GM12801 (cell line): ENCODE results near the gene BRICD5.

Experiments used
- CTCF ChIP-seq: IDR thresholded peaks from one replicate; pipeline ENCODE4 v1.5.1; 2011; ENCODE audit warnings: control low read depth; ENCODE audit not compliant: insufficient read length; ENCODE audit errors: extremely low read depth

Gene BRICD5

GRCh38 chr16:2223221-2223941, 12.7 kb upstream of the BRICD5 start, which contains the start of gene E4F1:
Gene E4F1, plus strand, starts transcription at chr16:2223591. Its CDS starts 23 bp downstream, at chr16:2223614.
- no peak for TF ChIP-seq CTCF

- TF ChIP-seq CTCF, result no peak
Observed at GRCh38 chr16:2216330-2216729, 5.7 kb upstream of the BRICD5 start.

GRCh38 chr16:2214719-2214968, 4.0 kb upstream of the BRICD5 start, which contains the start of gene PGP:
Gene PGP, minus strand, starts transcription at chr16:2214840. Its CDS starts 63 bp downstream, at chr16:2214777.
- TF ChIP-seq CTCF, result no peak

- TF ChIP-seq CTCF, result no peak
Observed at GRCh38 chr16:2213817-2214718, 3.4 kb upstream of the BRICD5 start.

GRCh38 chr16:2212362-2213324, 2.0 kb upstream of the BRICD5 start:
- TF ChIP-seq CTCF, result no peak

GRCh38 chr16:2211923-2212347, 1.3 kb upstream of the BRICD5 start:
- TF ChIP-seq CTCF, result no peak

- TF ChIP-seq CTCF, result no peak
Observed at GRCh38 chr16:2210009-2210332, 692 bp downstream of the BRICD5 start.
